Activated CD4-positive, alpha-beta T cell treated with anti-CD3 and anti-CD28 coated beads, Interleukin-2, amount 10 ng/mL, durations not matched to agents 7 days and 5 days (primary cell): ENCODE data around the gene DDX3Y. TPM values are rescaled to one million over a fixed set of nuclear protein-coding genes. Genes with fewer than 3 reads are reported as not detected.

ENCODE experiments used
- total RNA-seq, 2 experiments: library from RNA; stranded (reverse); gene quantifications; one replicate each; pipeline ENCODE4 v1.2.3, GENCODE V29; 2021

DDX3Y gene
- total RNA-seq, 2 experiments from 2014 or later, result 66.8 to 68.1 TPM

Other genes starting within 250 kb of the DDX3Y start
- 10 to 100 TPM; 22.8 to 25.6 TPM for gene USP9Y, start 203.6 kb upstream of the DDX3Y start, total RNA-seq